Measurements from ENCODE around the gene SERGEF. TPM values are rescaled to one million over a fixed set of nuclear protein-coding genes. Genes with fewer than 3 reads are reported as not detected.

The SERGEF gene
- polyA plus RNA-seq, 1 of the 3 experiments (the other 2 are of a cell fraction): 23.1 TPM

DNA sequence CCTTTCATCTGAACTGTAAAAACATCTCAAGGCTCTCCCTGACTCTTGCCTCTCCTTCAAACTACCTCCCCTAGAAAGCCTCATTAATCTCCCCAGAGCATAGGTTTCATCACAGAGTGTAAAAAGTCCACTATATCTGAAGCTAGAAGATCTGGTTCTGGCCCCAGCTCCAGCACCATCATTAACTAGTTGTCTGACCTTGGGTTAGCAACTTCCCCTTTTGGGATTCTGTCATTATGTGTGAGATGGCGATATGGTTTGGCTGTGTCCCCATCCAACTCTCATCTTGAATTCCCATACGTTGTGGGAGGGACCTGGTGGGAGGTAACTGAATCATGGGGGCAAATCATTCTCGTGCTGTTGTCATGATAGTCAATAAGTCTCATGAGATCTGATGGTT is 181.0 kb downstream of the SERGEF start (continued):
- no peak for TF ChIP-seq ZBTB33 (IDR thresholded peaks at IDR 0.05; ENCODE audit: borderline replicate concordance, low read depth)
- no peak for TF ChIP-seq RXRA (IDR thresholded peaks at IDR 0.05; ENCODE audit: borderline replicate concordance, low read depth)

GRCh38 chr11:17831228-17831627 is 181.6 kb downstream of the SERGEF start:
- Histone ChIP-seq H3F3A (replicated peaks; ENCODE audit: insufficient read depth) (peaks cover 3% of the 10 kb centered on the region), H4K20me1 (ENCODE audit: insufficient read depth) (no peaks in the 10 kb centered on the region), H3K4me1 (ENCODE audit: control insufficient read depth in 1 of 2, insufficient read depth in 2 of 2, low read depth in 1 of 2, low read length in 1 of 2) (peaks cover 0 to 3% of the 10 kb centered on the region in 2 experiments; a peak in 1 of 4 replicates), H3K9ac (no peak overlapping the region), H3K4me2 (no peak overlapping the region), H3K36me3 (replicated peaks in 1 of 2; ENCODE audit: control insufficient read depth in 1 of 2, insufficient read depth in 2 of 2, low read length in 1 of 2) (no peaks in the 10 kb centered on the region), H3K27ac (ENCODE audit: low read depth in 2 of 2, low read length in 1 of 2) (no peak overlapping the region), H3K9me2 (no peaks in the 10 kb centered on the region), H3K4me3 (ENCODE audit: low read depth in 2 of 2, low read length in 1 of 2) (no peak overlapping the region), H3K9me3 (no peaks in the 10 kb centered on the region), H3K27me3 (ENCODE audit: insufficient read depth) (no peaks in the 10 kb centered on the region), H2AFZ (ENCODE audit: low read depth) (no peak overlapping the region), H3K79me2 (ENCODE audit: insufficient read depth) (no peaks in the 10 kb centered on the region)
- TF ChIP-seq GABPA (IDR thresholded peaks at IDR 0.05; ENCODE audit: low read depth): no peak
- TF ChIP-seq ELF1 (IDR thresholded peaks at IDR 0.05): no peak
- TF ChIP-seq RFX5 (IDR thresholded peaks at IDR 0.05; ENCODE audit: low read length): no peak
- TF ChIP-seq FOXJ3 (CRISPR knock-in tag; IDR thresholded peaks at IDR 0.05): no peak
- TF ChIP-seq JUND (IDR thresholded peaks at IDR 0.05): no peak
- TF ChIP-seq TCF12 (IDR thresholded peaks at IDR 0.05): no peak
- TF ChIP-seq FOSL2 (IDR thresholded peaks at IDR 0.05; ENCODE audit: borderline replicate concordance, low read depth): no peak
- TF ChIP-seq, protein P1, sequence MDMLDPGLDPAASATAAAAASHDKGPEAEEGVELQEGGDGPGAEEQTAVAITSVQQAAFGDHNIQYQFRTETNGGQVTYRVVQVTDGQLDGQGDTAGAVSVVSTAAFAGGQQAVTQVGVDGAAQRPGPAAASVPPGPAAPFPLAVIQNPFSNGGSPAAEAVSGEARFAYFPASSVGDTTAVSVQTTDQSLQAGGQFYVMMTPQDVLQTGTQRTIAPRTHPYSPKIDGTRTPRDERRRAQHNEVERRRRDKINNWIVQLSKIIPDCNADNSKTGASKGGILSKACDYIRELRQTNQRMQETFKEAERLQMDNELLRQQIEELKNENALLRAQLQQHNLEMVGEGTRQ (IDR thresholded peaks at IDR 0.05; ENCODE audit: borderline replicate concordance, low read depth, low read length): no peak
- TF ChIP-seq RXRA (IDR thresholded peaks at IDR 0.05; ENCODE audit: borderline replicate concordance, low read depth): no peak
- TF ChIP-seq RCOR1 (IDR thresholded peaks at IDR 0.05; ENCODE audit: low read length): no peak
- no peak for TF ChIP-seq NRF1 (IDR thresholded peaks at IDR 0.05; ENCODE audit: low read depth, low read length)
- TF ChIP-seq SMC3 (IDR thresholded peaks at IDR 0.05; ENCODE audit: low read depth, low read length): no peak
- TF ChIP-seq TEAD4 (IDR thresholded peaks at IDR 0.05; ENCODE audit: borderline replicate concordance, insufficient read depth): no peak
- TF ChIP-seq TAF1 (IDR thresholded peaks at IDR 0.05; ENCODE audit: borderline replicate concordance, low read depth, low read length): no peak
- no peak for TF ChIP-seq GATA2 (CRISPR knock-in tag; IDR thresholded peaks at IDR 0.05)
- TF ChIP-seq, protein P2, sequence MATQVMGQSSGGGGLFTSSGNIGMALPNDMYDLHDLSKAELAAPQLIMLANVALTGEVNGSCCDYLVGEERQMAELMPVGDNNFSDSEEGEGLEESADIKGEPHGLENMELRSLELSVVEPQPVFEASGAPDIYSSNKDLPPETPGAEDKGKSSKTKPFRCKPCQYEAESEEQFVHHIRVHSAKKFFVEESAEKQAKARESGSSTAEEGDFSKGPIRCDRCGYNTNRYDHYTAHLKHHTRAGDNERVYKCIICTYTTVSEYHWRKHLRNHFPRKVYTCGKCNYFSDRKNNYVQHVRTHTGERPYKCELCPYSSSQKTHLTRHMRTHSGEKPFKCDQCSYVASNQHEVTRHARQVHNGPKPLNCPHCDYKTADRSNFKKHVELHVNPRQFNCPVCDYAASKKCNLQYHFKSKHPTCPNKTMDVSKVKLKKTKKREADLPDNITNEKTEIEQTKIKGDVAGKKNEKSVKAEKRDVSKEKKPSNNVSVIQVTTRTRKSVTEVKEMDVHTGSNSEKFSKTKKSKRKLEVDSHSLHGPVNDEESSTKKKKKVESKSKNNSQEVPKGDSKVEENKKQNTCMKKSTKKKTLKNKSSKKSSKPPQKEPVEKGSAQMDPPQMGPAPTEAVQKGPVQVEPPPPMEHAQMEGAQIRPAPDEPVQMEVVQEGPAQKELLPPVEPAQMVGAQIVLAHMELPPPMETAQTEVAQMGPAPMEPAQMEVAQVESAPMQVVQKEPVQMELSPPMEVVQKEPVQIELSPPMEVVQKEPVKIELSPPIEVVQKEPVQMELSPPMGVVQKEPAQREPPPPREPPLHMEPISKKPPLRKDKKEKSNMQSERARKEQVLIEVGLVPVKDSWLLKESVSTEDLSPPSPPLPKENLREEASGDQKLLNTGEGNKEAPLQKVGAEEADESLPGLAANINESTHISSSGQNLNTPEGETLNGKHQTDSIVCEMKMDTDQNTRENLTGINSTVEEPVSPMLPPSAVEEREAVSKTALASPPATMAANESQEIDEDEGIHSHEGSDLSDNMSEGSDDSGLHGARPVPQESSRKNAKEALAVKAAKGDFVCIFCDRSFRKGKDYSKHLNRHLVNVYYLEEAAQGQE (IDR thresholded peaks at IDR 0.05; ENCODE audit: low read depth, low read length): no peak
- TF ChIP-seq POLR2AphosphoS5 (IDR thresholded peaks at IDR 0.05; ENCODE audit: low read depth, low read length): no peak
- no peak for TF ChIP-seq MXI1 (IDR thresholded peaks at IDR 0.05; ENCODE audit: low read depth, low read length)
- TF ChIP-seq, protein P3, sequence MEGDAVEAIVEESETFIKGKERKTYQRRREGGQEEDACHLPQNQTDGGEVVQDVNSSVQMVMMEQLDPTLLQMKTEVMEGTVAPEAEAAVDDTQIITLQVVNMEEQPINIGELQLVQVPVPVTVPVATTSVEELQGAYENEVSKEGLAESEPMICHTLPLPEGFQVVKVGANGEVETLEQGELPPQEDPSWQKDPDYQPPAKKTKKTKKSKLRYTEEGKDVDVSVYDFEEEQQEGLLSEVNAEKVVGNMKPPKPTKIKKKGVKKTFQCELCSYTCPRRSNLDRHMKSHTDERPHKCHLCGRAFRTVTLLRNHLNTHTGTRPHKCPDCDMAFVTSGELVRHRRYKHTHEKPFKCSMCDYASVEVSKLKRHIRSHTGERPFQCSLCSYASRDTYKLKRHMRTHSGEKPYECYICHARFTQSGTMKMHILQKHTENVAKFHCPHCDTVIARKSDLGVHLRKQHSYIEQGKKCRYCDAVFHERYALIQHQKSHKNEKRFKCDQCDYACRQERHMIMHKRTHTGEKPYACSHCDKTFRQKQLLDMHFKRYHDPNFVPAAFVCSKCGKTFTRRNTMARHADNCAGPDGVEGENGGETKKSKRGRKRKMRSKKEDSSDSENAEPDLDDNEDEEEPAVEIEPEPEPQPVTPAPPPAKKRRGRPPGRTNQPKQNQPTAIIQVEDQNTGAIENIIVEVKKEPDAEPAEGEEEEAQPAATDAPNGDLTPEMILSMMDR (IDR thresholded peaks at IDR 0.05): no peak
- TF ChIP-seq, protein P4, sequence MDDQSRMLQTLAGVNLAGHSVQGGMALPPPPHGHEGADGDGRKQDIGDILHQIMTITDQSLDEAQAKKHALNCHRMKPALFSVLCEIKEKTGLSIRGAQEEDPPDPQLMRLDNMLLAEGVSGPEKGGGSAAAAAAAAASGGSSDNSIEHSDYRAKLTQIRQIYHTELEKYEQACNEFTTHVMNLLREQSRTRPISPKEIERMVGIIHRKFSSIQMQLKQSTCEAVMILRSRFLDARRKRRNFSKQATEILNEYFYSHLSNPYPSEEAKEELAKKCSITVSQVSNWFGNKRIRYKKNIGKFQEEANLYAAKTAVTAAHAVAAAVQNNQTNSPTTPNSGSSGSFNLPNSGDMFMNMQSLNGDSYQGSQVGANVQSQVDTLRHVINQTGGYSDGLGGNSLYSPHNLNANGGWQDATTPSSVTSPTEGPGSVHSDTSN (IDR thresholded peaks at IDR 0.05): no peak
- ChIA-PET CTCF (interaction anchor here (1.1 to 1.8 kb wide), 2 partner anchors 75 to 100 kb away, joined by 3 read pairs; no protein-coding TSS in a partner anchor), POLR2A (interaction anchor here (0.7 kb wide), 1 partner anchor 93 kb away, joined by 3 read pairs; no protein-coding TSS in a partner anchor)
- no peak for DNase-seq
- no CpG with 5 or more reads among the region's 1 CpG for WGBS (ENCODE audit: low lambda C conversion rate)

All from SK-N-SH (cell line).